DMS53 treated with DMSO at 0.1 percent for 48 hours (cell line): Measurements from ENCODE around the gene LSM4.

Experiments
- DNase-seq: peaks from one replicate; lab custom pipeline; 2025; ENCODE audit not compliant: unreplicated experiment; lab: John Stamatoyannopoulos, UW

Gene LSM4

DNA sequence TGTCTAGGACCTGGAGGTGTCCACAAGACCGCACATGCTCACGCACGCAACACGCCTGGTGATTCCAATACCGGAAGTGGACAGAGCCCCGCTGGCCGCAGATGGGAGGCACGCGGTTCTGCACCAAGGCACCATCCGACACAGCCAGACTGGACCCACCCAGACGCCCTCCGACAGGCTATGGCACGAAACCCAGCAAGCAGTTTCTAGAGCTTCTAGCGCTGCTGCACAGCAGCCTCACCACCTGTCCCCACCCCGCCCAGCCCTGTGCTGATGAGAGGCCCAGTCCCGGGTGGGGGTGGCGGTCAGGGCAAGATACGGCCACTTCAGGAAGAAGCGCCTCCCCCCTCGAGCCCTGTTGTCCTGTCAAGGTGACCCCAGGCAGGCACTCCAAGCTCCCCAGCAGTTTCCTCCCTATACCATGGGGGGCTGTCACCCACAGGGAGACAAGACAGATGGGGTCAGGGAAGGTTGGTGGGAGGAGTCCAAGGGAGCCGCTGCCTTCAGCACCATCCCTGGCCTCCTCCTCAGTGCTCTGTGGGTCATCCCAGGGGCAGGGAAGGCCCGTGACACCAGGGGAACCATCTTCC, 11.3 kb downstream of the LSM4 start:
- no peak for DNase-seq

DNA sequence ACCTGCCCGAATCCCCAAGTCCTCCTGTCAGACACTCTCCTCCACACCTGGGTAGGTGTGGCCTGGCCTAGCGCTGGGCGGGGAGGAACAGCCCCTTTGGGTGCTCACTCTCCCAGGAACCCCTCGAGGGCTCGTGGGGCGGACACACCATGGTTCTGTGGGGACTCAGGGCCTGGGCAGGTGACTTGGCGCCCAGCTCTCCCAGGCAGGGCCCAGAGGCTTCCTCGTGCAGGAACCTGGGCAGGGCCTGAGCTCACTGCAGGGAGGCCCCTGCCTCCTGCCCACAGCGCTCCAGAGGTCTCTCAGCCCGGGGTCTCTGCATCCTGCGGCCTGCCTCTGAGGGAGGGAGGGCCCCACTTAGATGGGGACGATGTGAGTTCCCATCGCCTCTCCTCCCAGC, 11.9 kb downstream of the LSM4 start:
- no peak for DNase-seq

- DNase-seq: no peak
These were observed 12.6 kb downstream of the LSM4 start for GRCh38 chr19:18310118-18310909.

DNA sequence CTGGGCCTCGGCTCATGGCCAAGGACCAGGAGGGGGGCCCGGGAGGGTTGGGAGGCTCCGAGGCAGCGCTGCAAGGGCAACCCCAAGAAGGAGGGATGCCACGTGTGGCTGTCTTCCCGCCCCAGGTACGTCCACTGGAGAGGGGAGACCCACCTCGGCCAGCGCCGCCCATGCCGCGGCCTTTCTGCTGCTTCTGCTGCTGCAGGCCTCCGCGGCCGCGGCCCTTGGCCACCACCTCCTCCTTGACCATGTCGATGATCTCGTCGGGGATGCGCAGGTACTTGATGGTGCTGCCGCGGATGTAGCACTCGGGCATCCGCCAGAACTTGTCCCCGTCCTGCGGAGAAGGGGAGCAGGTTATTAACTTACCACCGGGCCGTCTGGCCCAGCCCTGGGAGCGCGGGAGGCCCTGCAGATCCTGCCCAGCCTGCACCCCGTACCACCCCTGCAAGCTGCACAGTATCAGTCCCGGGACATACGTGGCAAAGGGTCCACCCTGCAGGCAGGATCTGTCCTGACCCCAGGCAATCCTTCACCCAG, 13.3 kb downstream of the LSM4 start:
- no peak for DNase-seq

DNA sequence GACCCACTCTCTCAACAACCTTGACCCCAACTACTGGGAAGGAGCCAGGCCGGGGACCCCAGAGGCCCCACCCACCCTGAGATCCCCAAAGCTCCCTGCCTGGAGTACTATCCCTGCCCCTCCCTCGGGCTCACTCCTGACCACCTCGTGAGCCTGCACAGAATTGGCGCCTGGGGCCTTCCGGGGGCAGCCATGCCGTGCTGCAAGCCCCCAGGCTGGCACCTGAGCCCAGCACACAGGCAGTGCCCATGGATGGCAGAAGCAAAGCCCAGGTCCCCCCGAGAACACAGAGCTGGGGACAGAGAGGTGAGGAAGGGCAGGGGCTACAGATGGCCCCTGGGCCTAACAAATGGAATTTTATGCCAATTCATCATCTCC, 13.9 kb downstream of the LSM4 start:
- DNase-seq: no peak

DNA sequence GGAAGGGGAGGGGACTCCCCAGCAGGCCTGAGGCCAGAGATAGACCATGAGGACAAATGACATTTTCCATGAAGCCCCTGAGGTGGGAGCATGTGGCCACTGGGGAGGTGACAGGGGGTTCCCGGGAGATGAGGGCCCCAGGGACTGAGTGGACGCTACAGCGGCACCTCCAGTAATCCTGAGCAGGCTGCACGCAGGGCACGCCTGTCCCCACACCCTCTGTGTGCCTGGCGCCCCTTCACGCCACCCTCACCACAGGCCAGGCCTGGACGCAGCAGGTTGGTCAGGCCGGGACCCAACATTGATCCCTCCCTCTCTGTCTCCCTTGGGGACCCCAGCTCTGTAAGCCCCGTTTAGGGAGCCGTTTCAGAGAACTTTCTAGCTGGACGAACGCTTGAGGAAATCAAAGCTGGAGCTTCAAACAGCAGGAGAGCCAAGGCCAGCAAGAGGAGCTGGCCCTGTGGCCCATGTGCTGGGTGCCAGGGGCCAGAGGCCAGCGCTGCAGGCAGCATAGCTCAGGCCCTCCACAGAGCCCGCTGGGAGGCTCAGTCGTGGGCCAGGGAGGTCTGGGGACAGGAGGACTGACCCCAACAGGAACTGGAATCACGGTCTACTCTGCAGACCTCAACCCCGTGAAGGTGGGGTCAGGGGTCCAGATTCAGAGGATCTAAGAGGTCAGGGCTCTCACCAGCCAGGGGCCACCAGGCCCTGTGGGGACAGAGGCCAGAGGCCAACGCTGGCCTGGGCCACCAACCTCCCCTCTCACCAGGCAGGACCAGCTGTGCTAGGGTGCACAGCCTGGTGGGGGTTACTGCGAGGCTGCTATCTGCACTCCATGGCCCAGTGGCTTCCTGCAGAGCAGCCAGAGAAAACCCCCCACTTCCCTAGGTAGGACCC, 14.6 kb downstream of the LSM4 start:
- no peak for DNase-seq

DNA sequence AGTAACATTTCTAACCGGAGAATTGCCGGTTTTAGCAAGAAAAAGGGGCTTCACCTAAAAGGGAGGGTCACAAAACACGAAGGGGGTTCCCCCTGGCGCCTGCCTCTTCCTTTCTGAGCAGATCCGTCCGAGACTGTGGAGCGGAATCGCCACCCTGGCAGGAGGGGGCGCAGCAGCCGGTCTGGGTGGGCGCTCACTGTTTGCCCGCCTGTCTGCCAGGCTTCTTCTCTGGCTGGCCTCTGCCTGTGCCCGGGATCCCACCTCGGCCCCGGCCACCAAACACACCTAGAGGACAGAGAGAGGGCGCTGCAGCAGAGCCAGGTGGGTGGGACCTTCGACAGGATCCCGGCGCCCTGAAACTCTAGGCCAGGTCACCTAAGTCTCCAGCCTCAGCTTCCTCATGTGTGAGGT, 15.6 kb downstream of the LSM4 start:
- DNase-seq: no peak

- no peak for DNase-seq
These were observed 16.0 kb downstream of the LSM4 start for GRCh38 chr19:18306888-18307260.

DNA sequence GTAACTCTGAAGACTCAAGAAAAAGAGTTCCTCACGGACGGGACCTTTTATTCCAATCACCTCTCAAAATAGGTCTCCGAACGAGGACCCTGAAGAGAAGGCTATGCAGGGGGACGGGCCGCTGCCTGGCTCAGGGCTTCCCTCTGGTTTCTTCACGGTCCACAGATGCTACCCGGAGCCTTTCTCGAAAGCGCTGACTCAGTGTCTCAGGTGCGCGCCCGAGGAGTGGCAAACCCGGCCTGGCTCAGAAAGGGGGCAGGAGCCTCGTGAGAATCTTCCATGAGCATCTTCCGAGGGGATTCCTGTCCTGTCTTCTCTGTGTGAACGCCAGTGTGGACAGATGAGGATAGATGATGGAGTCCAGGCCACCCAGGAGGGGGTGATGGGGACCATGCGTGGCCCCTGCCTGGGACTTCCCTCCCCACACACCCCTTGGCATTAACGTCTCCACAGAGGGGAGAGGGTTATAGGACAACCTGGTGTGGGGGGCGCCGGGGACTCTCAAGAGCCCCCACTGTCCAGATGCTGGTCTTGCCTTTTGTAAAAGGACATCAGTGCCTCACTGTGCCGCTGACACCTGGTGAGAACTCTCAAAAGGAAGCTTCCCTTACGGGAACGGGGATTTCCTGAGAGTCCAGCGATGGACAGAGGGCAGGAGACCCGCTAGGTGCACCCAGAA, 16.5 kb downstream of the LSM4 start:
- DNase-seq: no peak

DNA sequence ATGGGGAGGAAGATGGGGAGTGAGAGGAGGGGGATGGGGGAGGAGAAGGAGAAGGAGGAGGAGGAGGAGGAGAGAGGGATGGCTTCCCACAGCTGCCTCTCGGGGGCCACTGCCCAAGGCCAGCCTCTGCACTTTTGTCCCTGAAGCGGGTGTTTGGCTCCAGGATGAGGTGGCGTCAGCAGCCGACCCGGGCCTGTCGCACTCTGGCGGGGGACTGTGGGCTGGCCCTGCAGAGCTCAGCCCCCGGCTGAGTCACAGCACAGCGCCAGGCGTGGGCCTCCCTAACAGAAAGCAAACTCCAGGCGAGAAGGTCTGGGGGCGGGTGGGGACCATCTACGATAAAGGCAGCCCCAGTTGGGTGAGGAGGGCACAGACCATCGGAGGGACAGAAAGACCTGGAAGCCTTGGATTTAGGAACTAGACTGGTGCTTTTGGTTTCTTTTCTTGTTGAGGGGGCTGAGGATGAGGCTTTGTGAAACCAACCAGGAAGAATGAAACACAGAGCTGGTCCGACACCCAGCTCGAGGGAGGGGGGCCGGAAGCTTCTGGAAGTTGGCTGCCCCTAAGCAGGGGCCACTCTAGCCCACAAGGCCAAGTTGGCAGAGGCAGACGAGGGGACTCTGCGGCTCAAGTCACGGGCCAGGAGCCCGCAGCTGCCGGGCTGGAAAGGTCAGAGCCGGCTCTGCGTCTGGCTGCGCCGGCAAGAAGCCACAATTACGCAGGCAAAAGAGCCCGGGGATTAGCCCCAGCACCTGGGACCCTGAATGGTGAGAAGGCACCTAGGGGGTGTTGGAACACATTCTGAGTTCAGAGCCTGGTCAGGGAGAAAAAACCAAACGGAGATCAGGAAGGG, 18.2 kb downstream of the LSM4 start:
- peak; percentile 64 for DNase-seq

DNA sequence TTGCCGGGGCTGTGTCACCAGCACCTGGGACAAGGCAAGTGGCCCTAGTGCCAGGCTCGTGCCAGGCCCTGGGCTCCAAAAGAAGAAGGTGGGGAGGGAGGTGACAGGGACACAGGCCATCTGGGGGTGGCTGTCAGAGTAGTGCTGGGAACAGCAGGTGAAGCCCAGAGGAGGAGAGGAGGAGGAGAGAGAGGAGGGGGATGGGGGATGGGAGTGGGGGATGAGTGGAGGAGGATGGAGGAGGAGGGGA, 18.7 kb downstream of the LSM4 start:
- no peak for DNase-seq

DNA sequence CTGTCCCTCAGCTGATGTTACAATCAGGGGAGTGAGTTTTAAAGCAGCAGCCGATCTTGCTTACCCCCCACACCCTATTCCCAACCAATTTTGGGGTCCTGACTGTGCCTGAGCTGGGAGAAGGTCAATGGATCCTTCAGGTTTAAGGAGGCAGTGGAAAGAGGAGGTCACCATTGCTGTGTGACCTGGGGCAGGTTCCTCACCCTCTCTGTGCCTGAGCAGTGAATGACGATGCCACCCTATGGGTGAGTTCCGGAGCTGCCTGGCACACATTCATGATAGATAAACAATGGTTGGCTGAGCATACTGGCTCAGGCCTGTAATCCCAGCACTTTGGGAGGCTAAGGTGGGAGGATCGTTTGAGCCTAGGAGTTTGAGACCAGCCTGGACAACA, 21.2 kb downstream of the LSM4 start:
- DNase-seq: no peak

DNA sequence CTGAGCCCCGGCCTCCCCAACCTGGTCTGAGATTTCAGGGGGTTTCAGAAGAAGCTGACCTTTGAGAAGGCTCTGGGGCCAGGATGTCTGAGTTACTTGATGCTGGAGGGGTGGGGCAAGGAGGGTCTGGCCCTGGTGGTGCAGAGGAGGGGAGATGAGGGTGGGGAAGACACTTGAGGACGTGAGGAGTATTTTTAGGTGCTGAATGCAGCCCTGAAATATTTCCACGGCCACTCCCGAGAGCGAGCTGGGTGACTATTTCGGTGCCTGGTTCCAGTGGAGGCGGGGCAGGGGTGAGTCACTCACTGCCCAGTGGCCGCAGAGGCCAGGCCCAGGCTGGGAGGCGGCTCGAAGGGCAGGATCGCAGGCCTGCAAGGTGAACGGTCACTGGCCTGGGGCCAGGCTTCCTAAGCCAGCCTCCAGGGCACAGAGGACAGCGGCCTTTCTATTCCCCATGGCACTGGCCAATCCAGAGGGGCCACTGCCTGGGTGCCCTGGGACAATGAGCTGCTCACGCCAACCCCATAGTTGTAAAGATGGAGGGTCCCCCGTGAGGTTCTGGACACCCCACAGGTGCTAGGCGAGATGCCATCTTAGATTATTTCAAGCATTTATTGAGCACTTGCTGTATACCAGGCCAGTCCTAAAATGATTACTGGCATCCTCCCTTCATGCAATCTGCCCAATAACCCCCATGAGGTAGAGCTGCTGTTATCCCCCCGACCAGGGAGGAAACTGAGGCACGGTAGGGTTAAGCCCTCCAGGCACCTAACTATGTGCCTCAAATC, 21.8 kb downstream of the LSM4 start:
- no peak for DNase-seq

DNA sequence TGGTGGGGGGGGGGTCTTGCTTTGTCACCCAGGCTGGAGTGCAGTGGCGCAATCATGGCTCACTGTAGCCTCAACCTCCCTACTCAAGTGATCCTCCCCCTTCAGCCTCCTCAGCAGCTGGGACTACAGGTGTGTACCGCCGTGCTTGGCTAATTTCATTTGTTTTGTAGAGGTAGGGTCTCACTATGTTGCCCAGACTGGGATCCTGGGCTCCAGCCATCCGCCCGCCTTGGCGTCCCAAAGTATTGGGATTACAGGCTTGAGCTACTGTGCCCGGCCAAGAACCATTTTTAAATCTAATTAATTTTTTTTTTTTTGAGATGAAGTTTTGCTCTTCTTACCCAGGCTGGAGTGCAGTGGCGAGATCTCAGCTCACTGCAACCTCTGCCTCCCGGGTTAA, 23.2 kb downstream of the LSM4 start:
- no peak for DNase-seq

DNA sequence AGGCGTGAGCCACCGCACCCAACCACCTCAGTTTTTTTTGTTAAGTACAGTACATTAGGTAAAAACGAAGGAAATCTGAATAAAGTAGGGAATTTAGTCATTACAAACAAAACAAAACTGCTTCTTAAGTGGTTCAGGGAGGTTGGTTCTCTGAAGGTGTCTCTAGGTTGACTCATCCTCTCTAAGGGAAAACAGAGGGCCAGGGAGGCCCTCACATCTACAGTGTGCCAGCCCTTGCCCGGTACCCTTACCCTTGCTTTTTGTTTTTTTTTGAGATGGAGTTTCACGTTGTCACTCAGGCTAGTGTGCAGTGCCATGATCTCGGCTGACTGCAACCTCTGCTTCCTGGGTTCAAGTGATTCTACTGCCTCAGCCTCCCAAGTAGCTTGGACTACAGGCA, 24.3 kb downstream of the LSM4 start:
- DNase-seq: no peak

- DNase-seq: no peak
These were observed 25.6 kb downstream of the LSM4 start for GRCh38 chr19:18297308-18297707.

DNA sequence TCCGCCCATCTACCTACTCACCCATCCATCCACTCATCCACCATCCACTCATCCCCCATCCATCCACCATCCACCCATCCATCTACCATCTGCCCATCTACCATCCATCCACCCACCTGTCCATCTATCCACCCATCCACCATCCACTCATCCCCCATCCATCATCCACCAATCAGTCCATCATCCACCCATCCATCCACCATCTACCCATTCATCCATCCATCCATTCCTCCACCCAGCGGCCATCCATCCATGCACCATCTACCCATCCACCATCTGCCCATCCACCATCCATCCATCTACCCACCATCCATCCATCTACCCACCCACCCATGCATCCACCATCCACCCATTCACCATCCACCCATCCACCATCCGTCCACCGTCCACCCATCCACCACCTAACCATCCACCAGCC, 27.8 kb downstream of the LSM4 start:
- no peak for DNase-seq

DNA sequence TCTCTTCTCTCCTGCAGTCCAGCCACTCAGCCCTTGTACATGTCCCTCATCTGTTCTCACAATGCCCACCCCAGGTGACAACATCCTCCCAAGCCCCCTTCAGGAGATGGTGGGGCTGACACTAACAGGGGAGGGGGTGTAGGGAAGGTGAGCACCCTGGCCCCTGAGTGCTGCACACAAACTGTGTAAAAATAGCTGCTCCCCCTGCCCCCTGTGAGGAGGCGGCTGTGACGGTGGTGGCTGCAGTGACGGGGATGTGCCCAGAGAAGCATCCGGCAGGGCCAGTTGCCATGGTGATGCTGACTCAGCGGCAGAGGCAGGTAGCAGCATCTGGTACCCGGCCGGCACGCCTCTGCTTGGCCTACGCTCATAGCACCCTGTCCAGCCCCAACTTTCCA, 28.4 kb downstream of the LSM4 start:
- DNase-seq: peak; percentile 42

GRCh38 chr19:18293642-18294466, 29.0 kb downstream of the LSM4 start:
- no peak for DNase-seq
